ENCODE results near the gene SAMD8. TPM values are rescaled to one million over a fixed set of nuclear protein-coding genes. Genes with fewer than 3 reads are reported as not detected.
"Not testable (repeated sequence)": the region's sequence is repeated elsewhere in the genome, so short reads cannot be mapped to it uniquely, and the experiment has no call there.

SAMD8 gene
- total RNA-seq, 1 experiment from 2014 or later: 17.1 TPM

DNA sequence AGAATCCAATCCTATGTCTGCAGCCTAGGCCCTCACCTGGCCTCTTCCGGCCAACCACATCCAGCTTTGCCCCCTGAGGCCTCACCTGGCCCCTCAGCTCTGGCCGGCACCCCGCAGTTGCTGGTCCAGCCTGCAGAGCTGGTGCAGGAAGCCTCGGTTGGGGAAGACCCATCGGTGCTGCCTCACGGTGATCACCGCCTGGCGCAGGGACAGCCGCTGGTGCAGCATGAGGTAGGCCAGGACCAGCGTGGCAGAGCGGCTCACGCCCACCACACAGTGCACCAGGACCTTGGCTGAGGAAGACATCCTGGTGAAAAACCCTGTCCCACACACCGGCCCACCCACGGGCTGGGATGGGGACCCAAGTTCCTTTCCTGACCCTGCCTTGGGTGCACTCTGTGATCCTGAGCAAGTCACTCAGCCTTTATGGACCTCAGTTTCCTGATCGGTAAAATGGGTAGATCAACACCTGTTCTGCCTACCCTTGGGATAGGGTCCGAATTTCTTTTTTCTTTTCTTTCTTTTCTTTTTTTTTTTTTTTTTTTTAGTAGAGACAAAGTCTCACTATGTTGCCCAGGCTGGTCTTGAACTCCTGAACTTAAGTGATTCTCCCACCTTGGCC is 5.8 kb upstream of the SAMD8 start:
- H3K27ac ChIP-seq (ENCODE audit: low read depth, low read length, poor library complexity, severe bottlenecking): no peak overlapping the region
- intact Hi-C loops (cut with micrococcal nuclease; ENCODE audit: unreplicated experiment): no loop called here
- H3K4me1 ChIP-seq (ENCODE audit: insufficient read depth, low read length, poor library complexity, severe bottlenecking): peaks cover 6% of the 10 kb centered on the region
- H3K4me3 ChIP-seq (ENCODE audit: low read depth, low read length, poor library complexity, severe bottlenecking): no peak overlapping the region
- no peak for TF ChIP-seq EZH2 (IDR thresholded peaks at IDR 0.05; ENCODE audit: borderline replicate concordance, low read depth, low read length, poor library complexity, severe bottlenecking)
- TF ChIP-seq, protein P1, sequence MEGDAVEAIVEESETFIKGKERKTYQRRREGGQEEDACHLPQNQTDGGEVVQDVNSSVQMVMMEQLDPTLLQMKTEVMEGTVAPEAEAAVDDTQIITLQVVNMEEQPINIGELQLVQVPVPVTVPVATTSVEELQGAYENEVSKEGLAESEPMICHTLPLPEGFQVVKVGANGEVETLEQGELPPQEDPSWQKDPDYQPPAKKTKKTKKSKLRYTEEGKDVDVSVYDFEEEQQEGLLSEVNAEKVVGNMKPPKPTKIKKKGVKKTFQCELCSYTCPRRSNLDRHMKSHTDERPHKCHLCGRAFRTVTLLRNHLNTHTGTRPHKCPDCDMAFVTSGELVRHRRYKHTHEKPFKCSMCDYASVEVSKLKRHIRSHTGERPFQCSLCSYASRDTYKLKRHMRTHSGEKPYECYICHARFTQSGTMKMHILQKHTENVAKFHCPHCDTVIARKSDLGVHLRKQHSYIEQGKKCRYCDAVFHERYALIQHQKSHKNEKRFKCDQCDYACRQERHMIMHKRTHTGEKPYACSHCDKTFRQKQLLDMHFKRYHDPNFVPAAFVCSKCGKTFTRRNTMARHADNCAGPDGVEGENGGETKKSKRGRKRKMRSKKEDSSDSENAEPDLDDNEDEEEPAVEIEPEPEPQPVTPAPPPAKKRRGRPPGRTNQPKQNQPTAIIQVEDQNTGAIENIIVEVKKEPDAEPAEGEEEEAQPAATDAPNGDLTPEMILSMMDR (conservative IDR thresholded peaks at IDR 0.05; ENCODE audit: low read depth, low read length): no peak
- CTCF ChIA-PET: no interaction called here
- H3K9me3 ChIP-seq (ENCODE audit: low read depth, low read length, poor library complexity, severe bottlenecking): no peaks in the 10 kb centered on the region
- H3K27me3 ChIP-seq (replicated peaks; ENCODE audit: insufficient read depth, low read depth, low read length, poor library complexity): no peaks in the 10 kb centered on the region
- H3K36me3 ChIP-seq (ENCODE audit: insufficient read depth, low read length, poor library complexity, severe bottlenecking): no peaks in the 10 kb centered on the region
- POLR2A ChIA-PET (ENCODE audit: low non-redundant PET): no interaction called here
- BruUV-seq (replicated peaks): no TSS peak
- no peak for DNase-seq (ENCODE audit: low spot score)

DNA sequence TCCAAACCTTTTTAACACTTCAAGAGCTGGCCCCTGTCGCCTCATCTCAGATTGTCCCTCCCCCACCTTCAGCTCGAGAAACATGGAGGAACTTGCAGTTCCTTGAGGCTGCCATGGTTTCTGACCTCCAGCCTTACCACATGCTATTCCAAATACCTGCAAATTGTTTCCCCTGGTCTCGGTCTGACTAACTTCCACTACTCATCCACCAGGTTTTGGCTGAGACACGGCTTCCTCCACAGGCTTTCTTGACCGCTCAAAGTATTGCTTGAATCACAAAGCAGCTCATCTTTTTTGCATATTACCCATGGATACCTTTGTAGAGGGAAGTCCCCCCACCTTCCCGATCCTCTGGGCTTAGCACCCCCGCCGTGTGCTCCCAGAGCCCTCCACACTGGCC is 5.2 kb upstream of the SAMD8 start:
- POLR2A ChIA-PET (ENCODE audit: low non-redundant PET): no interaction called here
- no peak for TF ChIP-seq EZH2 (IDR thresholded peaks at IDR 0.05; ENCODE audit: borderline replicate concordance, low read depth, low read length, poor library complexity, severe bottlenecking)
- TF ChIP-seq, protein P1 (conservative IDR thresholded peaks at IDR 0.05; ENCODE audit: low read depth, low read length): no peak
- Histone ChIP-seq H3K9me3 (ENCODE audit: low read depth, low read length, poor library complexity, severe bottlenecking) (no peaks in the 10 kb centered on the region), H3K4me3 (ENCODE audit: low read depth, low read length, poor library complexity, severe bottlenecking) (no peak overlapping the region), H3K27me3 (replicated peaks; ENCODE audit: insufficient read depth, low read depth, low read length, poor library complexity) (no peaks in the 10 kb centered on the region), H3K36me3 (ENCODE audit: insufficient read depth, low read length, poor library complexity, severe bottlenecking) (no peaks in the 10 kb centered on the region), H3K4me1 (ENCODE audit: insufficient read depth, low read length, poor library complexity, severe bottlenecking) (peaks cover 6% of the 10 kb centered on the region), H3K27ac (ENCODE audit: low read depth, low read length, poor library complexity, severe bottlenecking) (no peak overlapping the region)
- no peak for DNase-seq (ENCODE audit: low spot score)
- no TSS peak for BruUV-seq (replicated peaks)
- intact Hi-C loops (cut with micrococcal nuclease; ENCODE audit: unreplicated experiment): no loop called here
- CTCF ChIA-PET: no interaction called here

DNA sequence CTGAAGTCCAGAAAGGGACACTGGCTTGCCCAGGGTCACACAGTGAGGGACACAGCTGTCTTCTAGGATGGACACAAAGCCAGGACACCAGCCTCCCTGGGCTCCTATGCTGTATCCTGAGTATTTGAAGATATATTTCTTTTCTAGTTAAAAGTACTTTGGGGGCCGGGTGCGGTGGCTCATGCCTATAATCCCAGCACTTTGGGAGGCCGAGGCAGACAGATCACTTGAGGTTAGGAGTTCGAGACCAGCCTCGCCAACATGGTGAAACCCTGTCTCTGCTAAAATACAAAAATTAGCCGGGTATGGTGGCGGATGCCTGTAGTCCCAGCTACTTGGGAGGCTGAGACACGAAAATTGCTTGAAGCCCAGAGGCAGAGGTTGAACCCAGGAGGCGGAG is 4.6 kb upstream of the SAMD8 start:
- H3K27ac ChIP-seq (ENCODE audit: low read depth, low read length, poor library complexity, severe bottlenecking); H3K27me3 ChIP-seq (replicated peaks; ENCODE audit: insufficient read depth, low read depth, low read length, poor library complexity); H3K9me3 ChIP-seq (ENCODE audit: low read depth, low read length, poor library complexity, severe bottlenecking); CTCF ChIA-PET; DNase-seq (ENCODE audit: low spot score); H3K36me3 ChIP-seq (ENCODE audit: insufficient read depth, low read length, poor library complexity, severe bottlenecking); POLR2A ChIA-PET (ENCODE audit: low non-redundant PET); BruUV-seq (replicated peaks); H3K4me3 ChIP-seq (ENCODE audit: low read depth, low read length, poor library complexity, severe bottlenecking); intact Hi-C loops (cut with micrococcal nuclease; ENCODE audit: unreplicated experiment); H3K4me1 ChIP-seq (ENCODE audit: insufficient read depth, low read length, poor library complexity, severe bottlenecking): not testable (repeated sequence)
